Loucy (cell line): ENCODE results near the gene KIAA1549.

ENCODE experiments used
- H2AFZ ChIP-seq: fragments of 200-600 bp; sonication (generic); 2 replicates; pipeline ENCODE4 v1.6.0; 2016; ENCODE audit warnings: antibody characterized with exemption, mild to moderate bottlenecking, low read length, moderate library complexity
- H3F3A ChIP-seq: fragments of 200-600 bp; 2 replicates; pipeline ENCODE4 v1.6.0; 2016; ENCODE audit warnings: antibody characterized with exemption, low read depth, mild to moderate bottlenecking
- H3K27me3 ChIP-seq: fragments of 200-600 bp; sonication (generic); 2 replicates; pipeline ENCODE4 v1.6.1; 2014; ENCODE audit warnings: low read length, mild to moderate bottlenecking; ENCODE audit not compliant: insufficient read depth, poor library complexity, severe bottlenecking
- H3K36me3 ChIP-seq: fragments of 200-600 bp; sonication (generic); 2 replicates; pipeline ENCODE4 v1.6.1; 2016; ENCODE audit warnings: low read length; ENCODE audit not compliant: insufficient read depth
- H3K4me1 ChIP-seq: fragments of 200-600 bp; sonication (generic); 2 replicates; pipeline ENCODE4 v1.5.1; 2014; ENCODE audit warnings: low read length, mild to moderate bottlenecking; ENCODE audit not compliant: insufficient read depth, poor library complexity, severe bottlenecking
- H3K4me2 ChIP-seq: fragments of 200-600 bp; sonication (generic); 2 replicates; pipeline ENCODE4 v1.6.0; 2014; ENCODE audit warnings: antibody characterized with exemption, low read length, low read depth, mild to moderate bottlenecking; ENCODE audit not compliant: poor library complexity, severe bottlenecking
- H3K4me3 ChIP-seq: fragments of 200-600 bp; sonication (generic); 2 replicates; pipeline ENCODE4 v1.5.1; 2014; ENCODE audit warnings: low read length, mild to moderate bottlenecking, mixed read lengths; ENCODE audit not compliant: poor library complexity, severe bottlenecking
- H3K79me2 ChIP-seq: fragments of 200-600 bp; sonication (generic); 2 replicates; pipeline ENCODE4 v1.6.1; 2014; ENCODE audit warnings: low read length; ENCODE audit not compliant: insufficient read depth
- H3K9ac ChIP-seq: fragments of 200-600 bp; sonication (generic); 2 replicates; pipeline ENCODE4 v1.6.0; 2014; ENCODE audit warnings: mild to moderate bottlenecking, low read depth, low read length, moderate library complexity; ENCODE audit not compliant: poor library complexity, severe bottlenecking
- H3K9me2 ChIP-seq: fragments of 200-600 bp; sonication (generic); replicated peaks from 2 replicates; pipeline ENCODE4 v1.6.1; 2016; ENCODE audit warnings: low read depth, low read length, mixed read lengths
- H3K9me3 ChIP-seq: fragments of 200-600 bp; sonication (generic); 2 replicates; pipeline ENCODE4 v1.6.1; 2014; ENCODE audit warnings: mild to moderate bottlenecking, antibody characterized with exemption, low read length, low read depth; ENCODE audit not compliant: insufficient read depth
- H4K20me1 ChIP-seq: fragments of 200-600 bp; sonication (generic); 2 replicates; pipeline ENCODE4 v1.6.0; 2014; ENCODE audit warnings: antibody characterized with exemption, low read length, mild to moderate bottlenecking; ENCODE audit not compliant: insufficient read depth, poor library complexity, severe bottlenecking
- CTCF ChIP-seq: fragments of 200-600 bp; sonication (generic); conservative IDR thresholded peaks from 2 replicates; pipeline ENCODE4 v1.5.1; 2014; ENCODE audit warnings: mild to moderate bottlenecking, antibody characterized with exemption, low read length
- EZH2phosphoT487 ChIP-seq: fragments of 200-600 bp; IDR thresholded peaks from 2 replicates; pipeline ENCODE4 v1.6.1; 2018; ENCODE audit warnings: antibody characterized with exemption, mild to moderate bottlenecking, moderate library complexity, borderline replicate concordance

Gene KIAA1549

GRCh38 chr7:138885383-138886147, 95.6 kb downstream of the KIAA1549 start:
- H3K27me3 ChIP-seq: no peaks in the 10 kb centered on the region

GRCh38 chr7:138882249-138882648, 98.9 kb downstream of the KIAA1549 start:
- no peak overlapping the region for H3K4me2 ChIP-seq
- H3K9ac ChIP-seq: no peak overlapping the region
- H2AFZ ChIP-seq: no peak overlapping the region
- no peaks in the 10 kb centered on the region for H4K20me1 ChIP-seq
- H3K4me3 ChIP-seq: no peak overlapping the region
- no peaks in the 10 kb centered on the region for H3K4me1 ChIP-seq
- peaks cover 30% of the 10 kb centered on the region; the same call in 1 of the 2 replicates for H3K36me3 ChIP-seq
- no peaks in the 10 kb centered on the region for H3K9me3 ChIP-seq
- no peaks in the 10 kb centered on the region for H3F3A ChIP-seq
- TF ChIP-seq CTCF: no peak
- no peak for TF ChIP-seq EZH2phosphoT487
- H3K27me3 ChIP-seq: no peaks in the 10 kb centered on the region
- no peaks in the 10 kb centered on the region for H3K79me2 ChIP-seq
- no peaks in the 10 kb centered on the region for H3K9me2 ChIP-seq

More at GRCh38 chr7:138885383-138886147, 95.6 kb downstream of the KIAA1549 start:
- Histone ChIP-seq H3F3A (no peaks in the 10 kb centered on the region), H3K36me3 (peaks cover 8% of the 10 kb centered on the region; the same call in 1 of the 2 replicates), H3K9me3 (no peaks in the 10 kb centered on the region), H3K9ac (no peak overlapping the region), H3K4me3 (no peak overlapping the region), H3K9me2 (no peaks in the 10 kb centered on the region), H3K4me2 (no peak overlapping the region), H3K4me1 (no peaks in the 10 kb centered on the region), H3K79me2 (no peaks in the 10 kb centered on the region), H2AFZ (no peak overlapping the region), H4K20me1 (no peaks in the 10 kb centered on the region)
- TF ChIP-seq CTCF (no peak; the same call in 1 of the 2 replicates), EZH2phosphoT487 (no peak)

GRCh38 chr7:138881579-138882188, 99.5 kb downstream of the KIAA1549 start:
- H3K9me2 ChIP-seq: no peaks in the 10 kb centered on the region
- H3F3A ChIP-seq: no peaks in the 10 kb centered on the region
- H4K20me1 ChIP-seq: no peaks in the 10 kb centered on the region
- no peak for TF ChIP-seq CTCF
- no peak for TF ChIP-seq EZH2phosphoT487
- H3K4me3 ChIP-seq: no peak overlapping the region
- peaks cover 32% of the 10 kb centered on the region; the same call in 1 of the 2 replicates for H3K36me3 ChIP-seq
- no peaks in the 10 kb centered on the region for H3K79me2 ChIP-seq
- peaks cover 2% of the 10 kb centered on the region for H3K4me1 ChIP-seq
- H3K4me2 ChIP-seq: no peak overlapping the region
- no peak overlapping the region for H2AFZ ChIP-seq
- no peak overlapping the region for H3K9ac ChIP-seq
- no peaks in the 10 kb centered on the region for H3K27me3 ChIP-seq
- no peaks in the 10 kb centered on the region for H3K9me3 ChIP-seq
